SKM-1 treated with dmso at 0.1 percent for 144 hours (cell line): ENCODE measurements around the gene ARHGAP36.

Source experiments
- DNase-seq: peaks from one replicate; lab custom pipeline; 2025; ENCODE audit not compliant: unreplicated experiment; lab: John Stamatoyannopoulos, UW

ARHGAP36 gene

GRCh38 chrX:131068945-131069719 is 11.0 kb downstream of the ARHGAP36 start:
- peak; percentile 1 for DNase-seq

DNA sequence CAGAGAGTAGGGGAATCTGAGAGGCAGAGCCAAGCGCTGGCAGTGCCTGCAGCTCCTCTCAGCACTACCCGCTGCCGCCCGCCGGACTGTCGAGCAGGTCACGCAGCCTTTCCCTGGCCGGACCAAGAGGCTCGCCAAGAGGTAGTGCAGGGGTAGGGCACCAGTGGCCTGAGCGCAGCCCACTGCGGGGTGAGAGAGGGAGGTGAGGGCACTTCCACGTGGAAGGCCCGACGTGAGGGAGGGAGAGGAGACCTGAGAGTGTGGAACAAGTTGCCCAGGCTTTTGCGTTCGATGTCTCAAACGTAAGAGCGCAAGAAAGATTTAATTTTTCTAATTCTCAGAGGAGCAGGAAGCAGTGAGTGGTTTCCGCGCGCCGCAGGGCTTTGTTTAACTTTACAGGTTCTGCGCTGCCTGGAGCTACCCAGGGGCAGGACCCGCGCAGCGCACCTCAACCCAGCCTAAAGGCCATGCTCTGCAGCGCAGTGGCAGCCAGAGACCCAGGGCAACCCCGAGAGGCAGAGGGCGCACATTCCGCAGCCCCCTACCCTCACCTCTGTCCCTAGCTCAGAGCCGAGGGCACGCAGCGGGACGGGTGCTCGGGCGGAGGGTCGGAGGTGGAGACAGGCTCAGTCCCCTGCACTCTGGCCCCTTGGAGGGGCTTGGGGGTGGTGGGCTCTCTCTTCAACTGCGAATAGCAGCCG is 14.9 kb downstream of the ARHGAP36 start:
- DNase-seq: no peak

GRCh38 chrX:131073607-131074006 is 15.5 kb downstream of the ARHGAP36 start:
- DNase-seq: no peak

DNA sequence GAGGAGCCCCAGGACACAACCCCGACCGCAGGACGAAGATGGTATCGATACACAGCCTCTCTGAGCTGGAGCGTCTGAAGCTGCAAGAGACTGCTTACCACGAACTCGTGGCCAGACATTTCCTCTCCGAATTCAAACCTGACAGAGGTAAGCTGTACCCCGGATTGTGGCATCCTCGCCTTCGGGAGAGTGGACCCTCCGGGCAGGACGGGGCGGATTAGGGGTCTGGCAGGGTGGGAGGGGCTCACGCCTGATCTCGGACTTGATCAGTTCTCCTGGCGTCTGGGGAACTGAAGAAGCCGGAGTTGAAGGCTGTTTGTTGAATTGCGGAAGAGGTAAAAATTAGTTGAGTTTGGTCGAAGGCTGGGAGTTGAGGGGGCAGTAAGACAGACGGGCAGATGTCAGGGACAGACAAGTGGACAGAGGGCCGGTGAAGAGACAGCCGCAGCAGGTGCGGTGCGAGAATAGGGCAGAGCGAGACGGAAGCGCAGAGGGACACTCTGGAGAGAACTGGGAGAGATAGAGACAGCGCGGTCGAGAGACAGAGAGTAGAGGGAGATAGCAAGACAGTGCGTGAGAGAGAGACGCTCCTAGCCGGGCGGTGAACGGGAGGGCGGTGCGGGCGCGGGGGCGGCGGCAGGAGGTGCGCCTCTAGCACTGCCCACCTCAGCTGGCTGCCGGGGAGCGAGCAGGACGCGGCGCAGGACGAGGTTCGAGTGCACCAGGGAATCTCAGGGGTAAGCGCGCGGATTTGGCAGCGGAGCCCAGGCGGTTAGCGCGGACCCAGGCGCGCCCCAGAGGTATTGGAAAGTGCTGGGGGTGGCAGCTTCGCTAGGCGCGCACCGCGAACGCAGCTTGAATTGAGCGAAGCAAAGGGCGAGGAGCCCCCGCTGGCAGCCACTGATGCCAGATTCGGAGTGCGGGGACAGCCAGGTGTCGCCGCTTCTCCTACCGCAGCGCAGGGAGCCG is 23.9 kb downstream of the ARHGAP36 start:
- no peak for DNase-seq

- no peak for DNase-seq
These were observed 25.5 kb downstream of the ARHGAP36 start for GRCh38 chrX:131083510-131084142.

DNA sequence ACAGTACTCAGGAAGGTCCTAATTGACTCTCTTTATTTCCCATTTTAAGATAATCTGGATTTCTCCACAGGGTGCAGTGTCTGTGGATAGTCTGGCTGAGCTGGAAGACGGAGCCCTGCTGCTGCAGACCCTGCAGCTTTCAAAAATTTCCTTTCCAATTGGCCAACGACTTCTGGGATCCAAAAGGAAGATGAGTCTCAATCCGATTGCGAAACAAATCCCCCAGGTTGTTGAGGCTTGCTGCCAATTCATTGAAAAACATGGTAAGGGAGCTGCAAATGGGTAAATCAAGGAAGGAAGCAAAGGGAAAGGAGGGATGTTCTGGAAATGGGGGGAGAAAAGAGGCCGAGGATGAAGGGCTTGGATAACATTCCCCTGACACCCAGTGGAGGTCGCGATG is 26.0 kb downstream of the ARHGAP36 start:
- no peak for DNase-seq

- DNase-seq: no peak
These were observed 78.6 kb downstream of the ARHGAP36 start for GRCh38 chrX:131136776-131137175.

- no peak for DNase-seq
These were observed 80.9 kb downstream of the ARHGAP36 start for GRCh38 chrX:131139072-131139471.
